ENCODE results near the gene STX7. TPM values are rescaled to one million over a fixed set of nuclear protein-coding genes. Genes with fewer than 3 reads are reported as not detected.

The STX7 gene
- total RNA-seq, 1 donor from 2014 or later: 21.2 TPM

DNA sequence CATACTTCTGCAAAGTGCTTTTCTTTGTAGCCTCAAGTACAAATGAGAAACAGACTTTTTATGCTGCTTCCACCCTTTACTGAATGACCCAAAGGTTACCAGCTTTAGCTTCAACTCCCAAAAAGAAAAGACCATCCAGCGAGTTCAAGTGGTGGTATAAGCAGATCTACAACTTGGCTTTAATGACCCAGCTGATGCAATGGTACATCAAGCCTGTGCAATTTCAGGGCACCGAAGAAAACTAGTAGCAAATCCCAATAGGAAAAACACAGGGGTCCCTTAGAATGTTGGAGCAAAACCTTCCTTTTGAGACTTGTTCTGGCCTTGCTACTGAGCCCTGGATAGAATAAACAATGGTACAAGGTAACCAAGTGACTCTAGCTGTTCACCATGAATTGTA lies 33.8 kb downstream of the STX7 start:
- intact Hi-C loops (cut with micrococcal nuclease): no loop called here

DNA sequence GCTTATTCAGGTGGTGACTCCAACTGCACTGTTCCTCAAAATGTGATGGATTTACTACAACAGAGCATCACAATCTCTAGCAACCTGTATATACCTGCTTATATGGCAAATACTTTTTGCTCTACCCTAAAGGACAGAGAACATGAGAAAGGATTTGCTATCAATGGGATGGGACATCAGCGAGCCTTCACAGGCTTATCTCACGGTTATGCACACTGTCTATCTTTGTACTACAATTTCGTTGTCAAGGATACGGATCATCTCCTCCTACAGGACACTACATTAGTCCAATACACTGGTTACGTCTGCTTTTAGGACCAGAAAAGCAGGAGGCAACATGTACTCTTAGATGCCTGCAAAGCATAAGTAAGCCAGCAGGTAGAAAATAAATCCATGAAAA lies 34.2 kb downstream of the STX7 start:
- intact Hi-C loops (cut with micrococcal nuclease): no loop called here

- intact Hi-C loops (cut with micrococcal nuclease): no loop called here
Observed at GRCh38 chr6:132478266-132478665, 34.6 kb downstream of the STX7 start.

DNA sequence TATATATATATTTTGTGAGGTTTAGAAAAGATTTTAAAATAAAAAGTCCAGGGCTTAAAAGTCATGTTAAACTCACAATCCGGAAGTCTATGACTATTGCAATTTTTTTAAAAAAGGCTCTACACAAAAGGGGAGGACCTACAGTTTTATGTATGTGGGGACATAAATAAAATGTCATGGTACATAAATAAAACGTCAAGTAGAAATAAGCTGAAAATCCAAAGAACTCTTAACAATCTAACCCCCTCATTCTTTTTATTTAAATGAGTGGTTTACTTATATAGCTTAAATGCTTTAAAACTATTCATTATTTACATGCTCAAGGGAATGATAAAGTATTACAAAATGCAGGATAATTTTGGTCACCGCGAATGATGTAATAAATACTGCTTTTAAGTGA lies 36.2 kb downstream of the STX7 start:
- intact Hi-C loops (cut with micrococcal nuclease): no loop called here

DNA sequence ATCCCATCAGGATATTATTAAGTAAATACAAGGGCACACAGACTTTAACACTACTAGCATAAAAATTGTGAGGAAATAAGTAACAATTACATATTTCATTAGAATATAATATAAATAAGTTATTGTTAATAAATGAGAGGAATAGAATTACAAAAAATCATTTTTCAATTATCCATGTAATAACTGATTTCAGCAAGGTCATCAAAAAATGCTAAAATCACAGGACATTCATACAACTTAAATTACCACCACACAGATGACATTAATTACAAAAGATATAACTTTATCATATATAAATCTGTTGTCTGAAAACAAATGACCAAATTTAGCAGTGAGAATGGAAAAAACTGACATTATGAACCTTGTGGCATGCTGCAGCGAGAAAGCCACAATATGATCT lies 37.0 kb downstream of the STX7 start:
- intact Hi-C loops (cut with micrococcal nuclease): no loop called here

- intact Hi-C loops (cut with micrococcal nuclease): no loop called here
Observed at GRCh38 chr6:132471787-132472186, 41.1 kb downstream of the STX7 start.

GRCh38 chr6:132466952-132467351 lies 46.0 kb downstream of the STX7 start:
- intact Hi-C loops (cut with micrococcal nuclease): no loop called here

DNA sequence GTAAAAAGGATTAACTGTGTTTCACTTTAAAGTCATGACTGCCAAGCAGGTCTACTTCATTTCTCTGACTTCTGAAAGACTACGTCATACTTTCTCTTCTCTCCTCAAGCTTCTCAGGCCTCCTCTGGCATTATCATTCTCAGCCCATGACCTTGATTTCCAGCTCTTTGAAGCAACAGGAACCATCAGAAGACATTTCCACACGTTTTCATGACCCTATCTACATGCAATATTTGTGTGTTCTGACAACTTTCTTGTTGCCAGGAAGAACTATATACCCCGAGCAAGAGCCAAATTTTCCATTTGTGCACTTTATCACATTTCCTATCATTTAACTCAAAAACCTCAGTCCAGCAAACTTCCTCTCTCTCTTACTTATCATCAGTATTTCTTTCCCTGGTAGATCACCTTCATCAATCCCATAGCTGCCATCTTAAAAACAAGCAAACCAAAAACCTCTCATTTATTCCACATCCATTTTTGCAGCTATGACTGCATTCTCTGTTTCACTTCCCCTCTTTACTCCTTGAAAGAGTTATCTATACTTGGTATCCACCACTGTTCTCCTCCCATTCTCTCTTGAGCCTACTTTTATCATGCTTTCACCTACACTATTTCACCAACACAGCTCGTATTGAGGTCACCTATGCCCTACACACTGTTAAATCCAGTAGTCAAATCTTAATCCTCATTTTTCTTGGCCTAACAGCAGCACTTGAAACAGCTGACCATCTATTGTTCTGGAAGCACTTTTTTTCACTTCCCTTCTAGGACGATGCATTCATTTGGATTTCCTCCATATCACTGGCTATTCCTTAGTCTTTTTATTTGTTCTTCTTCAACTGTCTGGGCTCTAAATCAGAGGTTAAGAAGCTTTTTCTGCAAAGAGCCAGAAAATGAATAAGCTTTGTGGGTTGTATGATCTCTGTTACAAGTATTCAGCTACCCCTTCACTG lies 47.1 kb downstream of the STX7 start:
- intact Hi-C loops (cut with micrococcal nuclease): no loop called here

GRCh38 chr6:132464538-132465256 lies 48.2 kb downstream of the STX7 start:
- intact Hi-C loops (cut with micrococcal nuclease): no loop called here

DNA sequence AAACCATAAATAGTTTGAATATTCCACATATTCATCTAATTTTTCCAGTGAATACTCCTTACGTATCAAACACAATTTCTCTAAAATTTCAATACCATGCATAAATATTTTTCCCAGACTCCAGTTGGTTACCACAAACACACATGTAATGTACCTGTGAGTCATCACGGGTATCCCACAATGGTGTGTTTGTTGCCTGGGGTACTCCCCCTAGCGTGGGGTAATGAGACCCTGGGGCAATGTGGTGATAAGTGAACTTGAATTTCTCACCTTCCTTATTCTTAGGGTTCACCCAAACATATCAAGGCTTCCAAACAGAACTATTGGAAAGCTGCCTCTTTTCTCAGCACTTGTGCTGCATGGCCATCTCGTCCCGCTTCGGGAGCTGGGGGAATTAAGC lies 51.0 kb downstream of the STX7 start:
- intact Hi-C loops (cut with micrococcal nuclease): no loop called here

DNA sequence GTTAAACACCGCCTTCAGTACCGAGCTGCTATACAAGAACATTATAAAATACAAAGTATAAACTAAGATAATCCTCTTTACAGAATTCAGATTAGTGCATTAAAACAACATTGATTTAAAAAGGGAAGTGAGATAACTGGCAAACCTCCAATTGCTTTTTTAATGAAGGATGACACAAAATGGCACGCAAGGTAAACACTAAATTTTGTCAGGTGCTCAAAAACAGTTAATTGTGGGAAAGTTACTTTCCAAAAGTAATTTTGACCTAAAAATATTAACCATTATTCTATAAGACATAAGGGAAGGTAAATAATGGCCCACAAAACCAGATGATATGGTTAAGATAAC lies 53.3 kb downstream of the STX7 start:
- intact Hi-C loops (cut with micrococcal nuclease): no loop called here

DNA sequence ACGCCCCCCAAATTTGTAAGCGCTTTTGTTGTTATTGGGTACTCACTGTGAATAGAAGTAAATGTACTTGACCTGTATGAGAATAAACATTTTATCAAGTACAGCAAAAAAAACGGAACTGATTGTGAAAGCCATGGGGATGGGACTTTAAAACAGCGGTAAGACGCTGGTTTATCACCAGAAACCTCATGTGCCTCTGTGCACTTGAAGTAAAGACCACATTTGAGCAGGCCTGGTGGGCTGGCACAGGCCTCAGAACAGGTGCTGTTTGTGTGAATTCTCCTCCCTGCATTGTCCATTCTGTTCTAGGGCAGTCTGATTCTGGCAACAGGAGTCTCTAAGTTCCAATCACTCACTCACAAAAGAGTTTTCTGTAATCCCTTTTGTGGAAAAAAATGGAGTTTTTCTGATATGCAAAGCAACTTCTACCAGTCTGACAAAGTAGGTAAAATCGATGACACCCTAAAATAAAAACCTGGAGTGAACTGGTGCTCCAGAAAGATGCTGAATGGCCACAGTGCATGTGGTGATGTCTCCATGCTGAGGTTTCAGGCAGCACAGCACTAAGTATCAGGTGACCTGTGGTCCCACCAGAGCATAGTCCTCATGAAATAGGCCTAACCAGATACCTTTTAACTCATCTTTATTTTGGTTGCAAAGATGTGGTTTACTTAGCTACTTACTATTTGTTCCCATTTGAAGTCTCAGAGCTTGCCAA lies 53.9 kb downstream of the STX7 start:
- intact Hi-C loops (cut with micrococcal nuclease): no loop called here

- intact Hi-C loops (cut with micrococcal nuclease): no loop called here
Observed at GRCh38 chr6:132456700-132457143, 56.2 kb downstream of the STX7 start.

DNA sequence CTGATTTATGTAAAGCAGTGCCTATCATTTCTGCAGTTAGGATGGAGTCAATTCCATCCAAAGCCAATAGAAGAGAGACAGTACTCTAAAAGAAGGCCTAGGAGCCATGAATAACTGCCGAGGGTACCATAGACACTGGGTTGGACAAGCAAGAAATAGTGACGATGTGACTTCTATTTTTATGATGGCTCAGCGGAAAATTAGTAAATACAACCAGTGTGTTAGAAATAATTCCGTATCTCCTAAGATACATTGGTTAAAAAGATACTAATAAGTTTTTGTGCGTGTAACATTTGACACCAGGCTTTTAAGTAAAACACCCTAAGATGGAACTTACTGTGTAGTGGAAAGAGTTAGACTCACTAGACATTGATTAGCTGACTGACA lies 66.1 kb downstream of the STX7 start:
- intact Hi-C loops (cut with micrococcal nuclease): no loop called here

DNA sequence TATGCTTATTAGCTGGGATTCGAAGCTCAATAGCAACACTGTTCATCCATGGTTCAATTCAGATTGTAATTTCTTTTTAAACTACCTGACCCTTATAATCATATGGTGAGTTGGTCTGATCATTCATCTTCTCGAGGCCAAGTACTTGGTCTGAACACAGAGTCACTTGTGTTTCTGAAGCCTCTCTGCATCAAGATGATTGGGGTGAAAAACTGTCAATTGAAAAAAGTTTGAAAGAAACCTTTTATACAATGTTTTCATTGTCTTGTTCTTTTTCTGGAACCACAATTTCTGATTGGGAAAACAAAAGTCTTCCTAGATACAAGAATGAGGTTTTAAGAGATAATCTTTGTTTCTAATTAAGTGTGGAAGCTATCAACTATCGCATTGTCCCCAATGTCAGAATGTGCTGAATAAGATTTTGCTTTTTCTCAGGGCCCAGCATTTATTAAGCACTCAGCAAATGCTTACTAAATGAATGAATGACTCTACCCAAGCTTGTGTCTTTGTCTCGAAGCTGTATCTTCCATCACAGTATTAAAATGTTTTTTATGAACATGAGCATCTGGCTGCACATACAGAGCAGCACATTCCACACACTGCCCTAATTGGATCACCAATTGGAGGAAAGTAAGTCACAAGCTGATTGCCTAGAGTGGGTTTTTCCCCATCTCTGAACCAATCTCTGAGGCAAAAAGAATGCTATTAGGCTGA lies 66.6 kb downstream of the STX7 start:
- intact Hi-C loops (cut with micrococcal nuclease): no loop called here

DNA sequence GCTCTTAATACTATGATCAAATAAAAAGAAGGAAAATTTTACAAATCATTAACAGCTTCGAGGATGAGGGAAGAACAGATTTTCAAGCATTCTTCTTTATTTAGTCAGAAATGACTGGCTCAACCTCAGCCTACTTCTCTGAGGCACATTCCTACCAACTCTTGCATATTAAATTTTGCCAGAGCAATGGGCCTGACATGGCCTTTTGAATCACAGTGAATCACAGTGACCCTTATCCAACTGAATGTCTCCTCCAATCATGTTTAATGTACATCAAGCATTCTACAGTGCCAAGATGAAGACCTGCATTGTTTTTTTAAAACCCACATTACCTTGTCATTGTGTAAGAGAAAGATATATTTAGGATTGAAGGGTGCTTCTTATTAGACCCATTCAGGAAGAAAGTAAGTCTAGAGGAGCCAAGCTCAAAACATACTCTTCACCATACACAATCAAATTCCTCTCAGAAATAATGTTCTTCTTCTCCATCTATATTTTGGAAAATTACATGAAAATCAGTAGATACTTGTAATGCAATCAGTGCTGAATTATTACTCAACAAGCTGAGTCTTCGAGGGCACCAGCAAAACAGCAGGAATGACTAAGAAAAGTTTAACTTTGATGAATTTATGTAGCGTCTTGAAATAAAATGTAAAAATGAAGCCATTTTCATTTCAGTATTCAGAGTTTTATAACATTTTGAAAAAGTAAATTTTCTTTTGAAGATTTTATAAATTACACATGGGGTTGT lies 67.5 kb downstream of the STX7 start:
- intact Hi-C loops (cut with micrococcal nuclease): no loop called here

GRCh38 chr6:132443206-132443605 lies 69.7 kb downstream of the STX7 start:
- intact Hi-C loops (cut with micrococcal nuclease): no loop called here

DNA sequence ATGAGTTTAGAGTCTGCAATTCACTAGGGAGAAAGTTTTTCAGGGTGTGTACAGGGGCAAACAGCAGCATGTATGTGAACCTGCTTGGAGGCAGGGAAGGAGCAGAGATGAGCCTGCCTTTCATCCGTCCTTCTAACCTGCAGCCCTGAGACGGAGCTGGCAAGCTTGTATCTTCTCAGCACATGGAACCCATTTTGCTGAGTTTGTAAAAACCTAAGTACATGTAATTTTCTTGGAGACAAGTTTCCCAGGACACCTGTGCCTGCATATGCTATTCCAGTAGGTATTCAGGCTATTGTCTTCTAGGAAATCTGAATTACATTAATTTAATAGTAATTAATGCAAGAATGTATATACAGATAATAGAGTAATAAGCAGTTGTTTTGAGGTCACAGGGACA lies 82.8 kb downstream of the STX7 start:
- intact Hi-C loops (cut with micrococcal nuclease): no loop called here

DNA sequence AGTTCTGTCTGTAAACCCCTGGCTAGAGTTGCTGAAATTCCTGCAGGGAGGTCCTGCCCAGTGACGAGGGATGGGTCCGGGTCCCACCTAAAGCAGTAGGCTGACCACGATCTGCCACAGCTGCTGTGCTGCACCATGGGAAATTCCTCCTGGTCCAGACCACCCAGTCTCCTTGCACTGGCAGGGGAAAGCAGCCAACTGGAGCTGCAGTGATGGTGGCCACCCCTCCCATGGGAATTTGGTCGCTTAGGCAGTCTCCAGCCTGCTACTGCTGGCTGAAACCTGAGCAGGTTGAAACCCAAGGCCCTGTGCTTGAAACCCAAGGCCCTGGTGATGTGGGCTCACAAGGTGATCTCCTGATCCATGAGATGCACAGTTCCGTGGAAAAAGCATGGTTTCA lies 87.7 kb downstream of the STX7 start:
- intact Hi-C loops (cut with micrococcal nuclease): no loop called here

DNA sequence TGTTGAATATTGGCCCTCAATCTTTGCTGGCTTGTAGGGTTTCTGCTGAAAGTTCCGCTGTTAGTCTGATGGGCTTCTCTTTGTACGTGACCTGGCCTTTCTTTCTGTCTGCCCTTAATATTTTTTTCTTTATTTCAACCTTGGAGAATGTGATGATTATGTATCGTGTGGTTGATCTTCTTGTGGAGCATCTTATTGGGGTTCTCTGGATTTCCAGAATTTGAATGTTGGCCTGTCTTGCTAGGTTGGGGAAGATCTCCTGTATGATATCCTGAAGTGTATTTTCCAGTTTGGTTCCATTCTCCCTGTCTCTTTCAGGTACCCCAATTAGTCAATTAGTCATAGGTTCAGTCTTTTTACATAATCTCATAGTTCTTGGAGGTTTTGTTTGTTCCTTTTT lies 89.1 kb downstream of the STX7 start:
- intact Hi-C loops (cut with micrococcal nuclease): no loop called here
